Stimulated activated CD8-positive, alpha-beta memory T cell treated with anti-CD3 and anti-CD28 coated beads, Interleukin-15, amount 100 ng/mL, for 1 hour (primary cell): Measurements from ENCODE around the gene CAB39.
"Not testable (repeated sequence)": the region's sequence is repeated elsewhere in the genome, so short reads cannot be mapped to it uniquely, and the experiment has no call there.

Source experiments
- DNase-seq: peaks from one replicate; pipeline ENCODE4 v3.0.0-alpha.2; 2020; ENCODE audit warnings: low read depth

The CAB39 gene

GRCh38 chr2:230715201-230715600 lies 2.6 kb downstream of the CAB39 start:
- no peak for DNase-seq

GRCh38 chr2:230716588-230716987 lies 3.9 kb downstream of the CAB39 start:
- DNase-seq, result no peak

GRCh38 chr2:230717600-230717999 lies 5.0 kb downstream of the CAB39 start:
- no peak for DNase-seq

GRCh38 chr2:230719340-230719739 lies 6.7 kb downstream of the CAB39 start:
- DNase-seq, result no peak

GRCh38 chr2:230721712-230722111 lies 9.1 kb downstream of the CAB39 start:
- no peak for DNase-seq

- no peak for DNase-seq
Measured at GRCh38 chr2:230722207-230722885, 9.7 kb downstream of the CAB39 start.

- DNase-seq, result no peak
Measured at GRCh38 chr2:230723363-230723762, 10.7 kb downstream of the CAB39 start.

- not testable (repeated sequence) for DNase-seq
Measured at GRCh38 chr2:230724957-230725356, 12.3 kb downstream of the CAB39 start.

- DNase-seq, result no peak
Measured at GRCh38 chr2:230731512-230731911, 18.9 kb downstream of the CAB39 start.

- DNase-seq, result no peak
Measured at GRCh38 chr2:230732914-230733401, 20.3 kb downstream of the CAB39 start.

- no peak for DNase-seq
Measured at GRCh38 chr2:230734247-230735175, 21.9 kb downstream of the CAB39 start.

- DNase-seq, result no peak
Measured at GRCh38 chr2:230735884-230736283, 23.2 kb downstream of the CAB39 start.

- DNase-seq, result no peak
Measured at GRCh38 chr2:230737300-230737699, 24.7 kb downstream of the CAB39 start.

- no peak for DNase-seq
Measured at GRCh38 chr2:230737791-230738226, 25.2 kb downstream of the CAB39 start.

- no peak for DNase-seq
Measured at GRCh38 chr2:230738391-230738811, 25.8 kb downstream of the CAB39 start.

GRCh38 chr2:230738924-230739323 lies 26.3 kb downstream of the CAB39 start:
- no peak for DNase-seq

GRCh38 chr2:230739961-230740360 lies 27.3 kb downstream of the CAB39 start:
- no peak for DNase-seq

- DNase-seq, result no peak
Measured at GRCh38 chr2:230742781-230743180, 30.1 kb downstream of the CAB39 start.

- DNase-seq, result no peak
Measured at GRCh38 chr2:230746213-230746612, 33.6 kb downstream of the CAB39 start.

GRCh38 chr2:230748087-230748486 lies 35.4 kb downstream of the CAB39 start:
- no peak for DNase-seq

GRCh38 chr2:230749111-230749510 lies 36.5 kb downstream of the CAB39 start:
- no peak for DNase-seq

- DNase-seq, result no peak
Measured at GRCh38 chr2:230751062-230751461, 38.4 kb downstream of the CAB39 start.

GRCh38 chr2:230754200-230754599 lies 41.6 kb downstream of the CAB39 start:
- DNase-seq, result no peak
